HG03175 (cell line): ENCODE data around the gene TMEM207.
"Not testable (repeated sequence)": the region's sequence is repeated elsewhere in the genome, so short reads cannot be mapped to it uniquely, and the experiment has no call there.

Source experiments
- ATAC-seq: cut with Tn5 transposase; IDR thresholded peaks from one replicate; pipeline ENCODE4 v1.9.1; 2021; ENCODE audit warnings: mild to moderate bottlenecking, moderate library complexity; ENCODE audit not compliant: unreplicated experiment

TMEM207 gene

GRCh38 chr3:190449801-190450200 is at the start of gene TMEM207:
Gene TMEM207, minus strand, starts transcription at chr3:190449901. Its CDS starts 92 bp downstream, at chr3:190449809.
- no peak for ATAC-seq

- ATAC-seq = no peak
These were observed 49.4 kb upstream of the TMEM207 start for GRCh38 chr3:190499122-190499521.

- no peak for ATAC-seq
These were observed 48.6 kb upstream of the TMEM207 start for GRCh38 chr3:190498293-190498692.

GRCh38 chr3:190497811-190498210 is 48.1 kb upstream of the TMEM207 start:
- ATAC-seq = no peak

GRCh38 chr3:190496859-190497258 is 47.2 kb upstream of the TMEM207 start:
- no peak for ATAC-seq

GRCh38 chr3:190495796-190496195 is 46.1 kb upstream of the TMEM207 start:
- no peak for ATAC-seq

GRCh38 chr3:190495354-190495753 is 45.7 kb upstream of the TMEM207 start:
- ATAC-seq = no peak

- ATAC-seq = no peak
These were observed 45.2 kb upstream of the TMEM207 start for GRCh38 chr3:190494907-190495306.

GRCh38 chr3:190492966-190493365 is 43.3 kb upstream of the TMEM207 start:
- no peak for ATAC-seq

- no peak for ATAC-seq
These were observed 42.4 kb upstream of the TMEM207 start for GRCh38 chr3:190492129-190492528.

- no peak for ATAC-seq
These were observed 41.9 kb upstream of the TMEM207 start for GRCh38 chr3:190491533-190492054.

GRCh38 chr3:190486908-190487607 is 37.4 kb upstream of the TMEM207 start:
- ATAC-seq = no peak

GRCh38 chr3:190486533-190486864 is 36.8 kb upstream of the TMEM207 start:
- ATAC-seq = no peak

GRCh38 chr3:190485830-190486532 is 36.3 kb upstream of the TMEM207 start:
- no peak for ATAC-seq

GRCh38 chr3:190481779-190482178 is 32.1 kb upstream of the TMEM207 start:
- no peak for ATAC-seq

GRCh38 chr3:190473261-190473660 is 23.6 kb upstream of the TMEM207 start:
- not testable (repeated sequence) for ATAC-seq

- no peak for ATAC-seq
These were observed 18.2 kb upstream of the TMEM207 start for GRCh38 chr3:190467922-190468321.

- no peak for ATAC-seq
These were observed 8.3 kb upstream of the TMEM207 start for GRCh38 chr3:190458040-190458439.

GRCh38 chr3:190456770-190457169 is 7.1 kb upstream of the TMEM207 start:
- no peak for ATAC-seq

- no peak for ATAC-seq
These were observed 6.1 kb upstream of the TMEM207 start for GRCh38 chr3:190455828-190456227.

- no peak for ATAC-seq
These were observed 1.4 kb downstream of the TMEM207 start for GRCh38 chr3:190448256-190448655.

- ATAC-seq = no peak
These were observed 3.0 kb downstream of the TMEM207 start for GRCh38 chr3:190446573-190447279.
